Activated T-cell treated with anti-CD3 and anti-CD28 coated beads for 24 hours (primary cell): ENCODE data around the gene MX1.

Experiments used
- DNase-seq: peaks from one replicate; pipeline ENCODE4 v3.0.0-alpha.2; 2020; ENCODE audit warnings: low read depth

The MX1 gene

GRCh38 chr21:41491412-41491811, 65.4 kb downstream of the MX1 start:
- DNase-seq = no peak

GRCh38 chr21:41494242-41494641, 68.2 kb downstream of the MX1 start:
- no peak for DNase-seq

- no peak for DNase-seq
Measured at GRCh38 chr21:41497008-41497407, 71.0 kb downstream of the MX1 start.

GRCh38 chr21:41497788-41498187, 71.7 kb downstream of the MX1 start:
- DNase-seq = no peak

- DNase-seq = no peak
Measured at GRCh38 chr21:41499920-41500319, 73.9 kb downstream of the MX1 start.

- no peak for DNase-seq
Measured at GRCh38 chr21:41500363-41500762, 74.3 kb downstream of the MX1 start.

- no peak for DNase-seq
Measured at GRCh38 chr21:41500931-41501381, 74.9 kb downstream of the MX1 start.

GRCh38 chr21:41501919-41502318, 75.9 kb downstream of the MX1 start:
- DNase-seq = no peak

GRCh38 chr21:41503331-41503730, 77.3 kb downstream of the MX1 start:
- no peak for DNase-seq

GRCh38 chr21:41504030-41504429, 78.0 kb downstream of the MX1 start:
- no peak for DNase-seq

- no peak for DNase-seq
Measured at GRCh38 chr21:41506005-41506594, 80.1 kb downstream of the MX1 start.

GRCh38 chr21:41506611-41507520, 80.8 kb downstream of the MX1 start:
- DNase-seq = no peak

GRCh38 chr21:41507521-41508414, 81.7 kb downstream of the MX1 start, which contains the start of gene TMPRSS2:
TSS of gene TMPRSS2 (minus strand) at chr21:41508158. CDS start at chr21:41498133, 10,025 bp downstream.
- no peak for DNase-seq

- DNase-seq = no peak
Measured at GRCh38 chr21:41508415-41509144, 82.5 kb downstream of the MX1 start.
